Tibial artery (tissue), 4 donors: Measurements from ENCODE around the gene CFAP61.

Experiments used
- DNase-seq, 2 donors: peaks; one replicate each; pipeline ENCODE4 v3.0.0-alpha.2; 2019
- H3K27ac ChIP-seq, 2 donors: fragments of 200-600 bp; sonication (generic) in 1 of 2; 1 replicate in 1 of 2; 2 replicates in 1 of 2; pipeline ENCODE4 v1.5.1; 2018 to 2019; ENCODE audit warnings: mild to moderate bottlenecking in 1 of 2
- H3K27me3 ChIP-seq, 2 donors: fragments of 200-600 bp; sonication (generic) in 1 of 2; one replicate each; pipeline versions ENCODE4 v1.5.1 to v1.6.0; 2016 to 2019
- H3K36me3 ChIP-seq, 3 donors: fragments of 200-600 bp; sonication (generic) in 2 of 3; one replicate each; pipeline ENCODE4 v1.5.1; 2016 to 2019; ENCODE audit warnings: mild to moderate bottlenecking in 2 of 3
- H3K4me1 ChIP-seq, 4 donors: fragments of 200-600 bp; sonication (generic) in 2 of 4; 1 replicate in 3 of 4; 2 replicates in 1 of 4; pipeline ENCODE4 v1.5.1; 2016 to 2019
- H3K4me3 ChIP-seq, 2 donors: fragments of 200-600 bp; sonication (generic) in 1 of 2; 1 replicate in 1 of 2; 2 replicates in 1 of 2; pipeline ENCODE4 v1.5.1; 2018 to 2019; ENCODE audit warnings: mild to moderate bottlenecking in 2 of 2
- H3K9me3 ChIP-seq, 3 donors: fragments of 200-600 bp; sonication (generic) in 1 of 3; one replicate each; pipeline ENCODE4 v1.5.1; 2016 to 2019
- intact Hi-C: fragments of 100-400 bp; cut with DNase I; formaldehyde crosslinking; loops from one replicate; pipeline ENCODE4 v1.15.0; 2023; ENCODE audit warnings: low total_unique reads
- TF ChIP-seq, protein P1 (sequence below), 2 experiments: fragments of 200-600 bp in 1 of 2; fragments of 450-650 bp in 1 of 2; IDR thresholded peaks; one replicate each; pipeline ENCODE4 v1.5.1; 2017 to 2019; ENCODE audit warnings: antibody characterized with exemption in 2 of 2, mild to moderate bottlenecking in 1 of 2, moderate library complexity in 1 of 2

The CFAP61 gene

DNA sequence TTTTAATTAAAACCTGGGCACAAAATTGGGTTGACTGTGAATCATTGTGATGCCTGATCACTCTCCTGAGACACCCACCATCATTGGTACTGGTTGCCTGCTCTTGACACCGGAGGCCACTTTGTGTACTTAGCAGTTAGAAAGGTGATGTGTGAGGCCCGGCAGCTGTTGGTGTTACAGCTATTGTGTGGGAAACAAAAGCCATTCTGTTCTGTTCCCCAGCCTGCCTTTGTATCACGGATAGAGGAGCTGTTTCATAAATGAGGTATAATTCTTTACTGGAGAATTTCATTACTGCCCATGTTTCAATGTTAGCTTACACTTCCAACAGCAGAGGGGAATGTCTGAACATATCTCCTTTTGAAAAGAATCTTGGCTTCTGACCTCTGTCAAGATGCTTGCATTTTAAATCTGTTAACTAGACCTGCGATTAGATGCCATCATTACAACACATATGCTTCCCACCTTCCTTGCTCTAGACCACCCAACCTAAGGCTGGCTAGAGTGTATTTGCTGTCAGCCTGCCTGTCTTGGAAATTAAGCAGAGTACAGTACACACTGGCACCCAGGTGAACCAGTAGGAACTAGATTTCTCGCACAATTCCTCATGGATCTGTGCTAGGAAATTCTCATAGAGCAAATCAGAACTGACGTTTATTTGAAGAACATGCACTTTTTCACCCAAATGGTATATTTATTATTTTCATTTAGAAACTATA is 173.2 kb downstream of the CFAP61 start:
- intact Hi-C loops, result no loop called here
- H3K4me1 ChIP-seq, result peaks cover 0 to 12% (median 0%) of the 10 kb centered on the region in 4 donors
- no peaks in the 10 kb centered on the region for H3K27me3 ChIP-seq
- no peaks in the 10 kb centered on the region for H3K36me3 ChIP-seq
- H3K27ac ChIP-seq, result no peak overlapping the region
- H3K9me3 ChIP-seq, result no peaks in the 10 kb centered on the region
- no peak for DNase-seq
- no peak overlapping the region for H3K4me3 ChIP-seq
- TF ChIP-seq, protein P1, sequence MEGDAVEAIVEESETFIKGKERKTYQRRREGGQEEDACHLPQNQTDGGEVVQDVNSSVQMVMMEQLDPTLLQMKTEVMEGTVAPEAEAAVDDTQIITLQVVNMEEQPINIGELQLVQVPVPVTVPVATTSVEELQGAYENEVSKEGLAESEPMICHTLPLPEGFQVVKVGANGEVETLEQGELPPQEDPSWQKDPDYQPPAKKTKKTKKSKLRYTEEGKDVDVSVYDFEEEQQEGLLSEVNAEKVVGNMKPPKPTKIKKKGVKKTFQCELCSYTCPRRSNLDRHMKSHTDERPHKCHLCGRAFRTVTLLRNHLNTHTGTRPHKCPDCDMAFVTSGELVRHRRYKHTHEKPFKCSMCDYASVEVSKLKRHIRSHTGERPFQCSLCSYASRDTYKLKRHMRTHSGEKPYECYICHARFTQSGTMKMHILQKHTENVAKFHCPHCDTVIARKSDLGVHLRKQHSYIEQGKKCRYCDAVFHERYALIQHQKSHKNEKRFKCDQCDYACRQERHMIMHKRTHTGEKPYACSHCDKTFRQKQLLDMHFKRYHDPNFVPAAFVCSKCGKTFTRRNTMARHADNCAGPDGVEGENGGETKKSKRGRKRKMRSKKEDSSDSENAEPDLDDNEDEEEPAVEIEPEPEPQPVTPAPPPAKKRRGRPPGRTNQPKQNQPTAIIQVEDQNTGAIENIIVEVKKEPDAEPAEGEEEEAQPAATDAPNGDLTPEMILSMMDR (IDR thresholded peaks at IDR 0.05), result no peak

DNA sequence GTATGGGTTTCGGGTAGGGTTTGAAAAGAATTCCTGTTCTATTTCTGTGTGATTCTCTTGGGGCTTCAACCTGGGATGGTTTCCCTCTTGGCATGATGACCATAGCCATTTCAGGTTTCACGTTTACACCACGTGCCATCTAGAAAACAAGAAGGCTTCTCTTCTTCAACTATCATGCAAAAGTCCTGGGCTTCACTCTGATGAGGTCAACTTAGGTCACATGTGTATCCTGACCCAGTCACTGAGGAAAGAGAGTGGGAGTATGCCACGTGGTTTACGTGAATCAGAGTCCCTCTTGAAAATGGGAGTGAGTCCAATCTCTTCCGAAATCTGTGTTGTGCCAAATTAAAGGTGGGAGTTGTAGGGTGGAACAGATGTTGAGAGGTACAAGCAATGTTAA is 174.2 kb downstream of the CFAP61 start:
- intact Hi-C loops, result no loop called here
- H3K27me3 ChIP-seq, result no peaks in the 10 kb centered on the region
- no peak overlapping the region for H3K27ac ChIP-seq
- H3K36me3 ChIP-seq, result no peaks in the 10 kb centered on the region
- H3K4me1 ChIP-seq, result peaks cover 0 to 12% (median 3%) of the 10 kb centered on the region in 4 donors
- TF ChIP-seq, protein P1 (IDR thresholded peaks at IDR 0.05), result no peak
- no peak for DNase-seq
- H3K4me3 ChIP-seq, result no peak overlapping the region
- no peaks in the 10 kb centered on the region for H3K9me3 ChIP-seq

GRCh38 chr20:20227013-20227571 is 174.8 kb downstream of the CFAP61 start:
- Histone ChIP-seq H3K36me3 (no peaks in the 10 kb centered on the region), H3K27ac (no peak overlapping the region), H3K4me3 (no peak overlapping the region), H3K27me3 (no peaks in the 10 kb centered on the region), H3K9me3 (no peaks in the 10 kb centered on the region), H3K4me1 (peaks cover 0 to 12% (median 3%) of the 10 kb centered on the region in 4 donors)
- intact Hi-C loops, result no loop called here
- TF ChIP-seq, protein P1 (IDR thresholded peaks at IDR 0.05), result no peak
- no peak for DNase-seq

DNA sequence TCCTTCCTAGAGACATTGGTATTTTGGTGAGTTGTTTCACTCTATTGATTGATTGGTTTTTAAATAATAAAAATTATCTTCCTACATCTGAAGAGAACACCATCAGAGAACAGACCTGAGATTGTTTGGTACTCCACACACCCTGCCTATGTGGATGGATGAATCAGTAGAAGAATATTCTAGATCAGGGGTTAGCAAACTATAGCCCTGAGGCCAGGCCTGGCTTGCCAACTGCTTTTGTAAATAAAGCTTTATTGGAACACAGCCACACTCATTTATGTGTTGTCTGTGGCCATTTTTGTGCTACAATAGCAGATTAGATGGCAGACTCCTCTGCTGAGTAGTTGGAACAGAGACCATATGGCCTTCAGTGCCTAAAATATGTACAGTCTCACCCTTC is 176.0 kb downstream of the CFAP61 start:
- H3K4me3 ChIP-seq, result no peak overlapping the region
- TF ChIP-seq, protein P1 (IDR thresholded peaks at IDR 0.05), result no peak
- DNase-seq, result no peak
- no peaks in the 10 kb centered on the region for H3K9me3 ChIP-seq
- H3K27ac ChIP-seq, result peak overlapping the region in 1 of 2 donors; percentile 49
- peaks cover 0 to 12% (median 3%) of the 10 kb centered on the region in 4 donors for H3K4me1 ChIP-seq
- intact Hi-C loops, result no loop called here
- H3K36me3 ChIP-seq, result no peaks in the 10 kb centered on the region
- H3K27me3 ChIP-seq, result no peaks in the 10 kb centered on the region

- Histone ChIP-seq H3K4me3 (no peak overlapping the region), H3K4me1 (peaks cover 0 to 12% (median 3%) of the 10 kb centered on the region in 4 donors), H3K27me3 (no peaks in the 10 kb centered on the region), H3K27ac (peak overlapping the region in 1 of 2 donors; percentile 49), H3K9me3 (no peaks in the 10 kb centered on the region), H3K36me3 (no peaks in the 10 kb centered on the region)
- intact Hi-C loops, result no loop called here
- DNase-seq, result no peak
- TF ChIP-seq, protein P1 (IDR thresholded peaks at IDR 0.05), result no peak
Observed at GRCh38 chr20:20229595-20229994, 177.3 kb downstream of the CFAP61 start.
